ENCODE results near the gene DUT.

DNA sequence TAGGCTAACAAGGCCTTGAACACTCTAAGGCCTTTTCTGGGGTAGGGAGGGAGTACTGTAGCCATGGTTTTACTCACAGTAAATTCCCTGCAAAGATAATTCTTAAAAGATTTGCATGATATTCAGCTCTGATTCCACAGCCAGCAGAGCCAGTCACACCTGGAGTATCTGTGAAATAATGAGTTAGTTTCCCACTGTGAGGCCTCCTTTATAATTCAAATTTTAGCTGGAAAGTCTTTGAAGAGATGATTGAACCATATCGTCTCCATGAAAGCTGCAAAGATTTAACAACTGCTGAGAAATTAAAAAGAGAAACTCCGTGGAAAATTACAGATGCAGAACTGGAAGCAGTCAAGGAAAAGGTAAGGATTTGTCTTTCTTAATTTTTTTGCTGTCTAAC is 32.3 kb upstream of the DUT start:
- TF ChIP-seq, protein P1, sequence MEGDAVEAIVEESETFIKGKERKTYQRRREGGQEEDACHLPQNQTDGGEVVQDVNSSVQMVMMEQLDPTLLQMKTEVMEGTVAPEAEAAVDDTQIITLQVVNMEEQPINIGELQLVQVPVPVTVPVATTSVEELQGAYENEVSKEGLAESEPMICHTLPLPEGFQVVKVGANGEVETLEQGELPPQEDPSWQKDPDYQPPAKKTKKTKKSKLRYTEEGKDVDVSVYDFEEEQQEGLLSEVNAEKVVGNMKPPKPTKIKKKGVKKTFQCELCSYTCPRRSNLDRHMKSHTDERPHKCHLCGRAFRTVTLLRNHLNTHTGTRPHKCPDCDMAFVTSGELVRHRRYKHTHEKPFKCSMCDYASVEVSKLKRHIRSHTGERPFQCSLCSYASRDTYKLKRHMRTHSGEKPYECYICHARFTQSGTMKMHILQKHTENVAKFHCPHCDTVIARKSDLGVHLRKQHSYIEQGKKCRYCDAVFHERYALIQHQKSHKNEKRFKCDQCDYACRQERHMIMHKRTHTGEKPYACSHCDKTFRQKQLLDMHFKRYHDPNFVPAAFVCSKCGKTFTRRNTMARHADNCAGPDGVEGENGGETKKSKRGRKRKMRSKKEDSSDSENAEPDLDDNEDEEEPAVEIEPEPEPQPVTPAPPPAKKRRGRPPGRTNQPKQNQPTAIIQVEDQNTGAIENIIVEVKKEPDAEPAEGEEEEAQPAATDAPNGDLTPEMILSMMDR (IDR thresholded peaks at IDR 0.05; ENCODE audit: low read length): no peak
- TF ChIP-seq EZH2 (optimal IDR thresholded peaks at IDR 0.05; ENCODE audit: low read depth, low read length): no peak
